ENCODE results near the gene ERAL1.
"Not testable (repeated sequence)": the region's sequence is repeated elsewhere in the genome, so short reads cannot be mapped to it uniquely, and the experiment has no call there.

The ERAL1 gene

GRCh38 chr17:28816540-28816939 is 38.3 kb upstream of the ERAL1 start:
- no peak for DNase-seq (ENCODE audit: extremely low read depth, low read depth)
- TF ChIP-seq CTCF (IDR thresholded peaks at IDR 0.05; ENCODE audit: low read depth, low read length) = no peak

- TF ChIP-seq CTCF (IDR thresholded peaks at IDR 0.05; ENCODE audit: low read depth, low read length) = no peak
- no peak for DNase-seq (ENCODE audit: extremely low read depth, low read depth)
Measured at GRCh38 chr17:28818819-28819221, 36.0 kb upstream of the ERAL1 start.

- no peak for TF ChIP-seq CTCF (IDR thresholded peaks at IDR 0.05; ENCODE audit: low read depth, low read length)
- DNase-seq (ENCODE audit: extremely low read depth, low read depth) = no peak
Measured at GRCh38 chr17:28819582-28819981, 35.2 kb upstream of the ERAL1 start.

GRCh38 chr17:28827672-28828071 is 27.1 kb upstream of the ERAL1 start:
- DNase-seq (ENCODE audit: extremely low read depth, low read depth) = no peak
- TF ChIP-seq CTCF (IDR thresholded peaks at IDR 0.05; ENCODE audit: low read depth, low read length) = no peak

- no peak for TF ChIP-seq CTCF (IDR thresholded peaks at IDR 0.05; ENCODE audit: low read depth, low read length)
- no peak for DNase-seq (ENCODE audit: extremely low read depth, low read depth)
Measured at GRCh38 chr17:28828294-28829040, 26.3 kb upstream of the ERAL1 start.

- no peak for TF ChIP-seq CTCF (IDR thresholded peaks at IDR 0.05; ENCODE audit: low read depth, low read length)
- no peak for DNase-seq (ENCODE audit: extremely low read depth, low read depth)
Measured at GRCh38 chr17:28834420-28834819, 20.4 kb upstream of the ERAL1 start.

- DNase-seq (ENCODE audit: extremely low read depth, low read depth) = not testable (repeated sequence)
Measured at GRCh38 chr17:28836541-28836940, 18.3 kb upstream of the ERAL1 start.

GRCh38 chr17:28839221-28839620 is 15.6 kb upstream of the ERAL1 start:
- TF ChIP-seq CTCF (IDR thresholded peaks at IDR 0.05; ENCODE audit: low read depth, low read length) = no peak
- no peak for DNase-seq (ENCODE audit: extremely low read depth, low read depth)
